ENCODE measurements around the gene ZAP70. TPM values are rescaled to one million over a fixed set of nuclear protein-coding genes. Genes with fewer than 3 reads are reported as not detected.
A peak's percentile ranks its signal among the peaks of the same experiment; 100 is the strongest.

Gene ZAP70
- total RNA-seq, 4 donors from 2014 or later, result 0.46 to 2.2 (median 1.5) TPM

- WGBS, 2 donors (ENCODE audit: low coverage in 1 of 2), result 100% methylated on average over 5 to 6 of the region's 9 CpGs
- no peak overlapping the region for H3K4me3 ChIP-seq
- H3K27me3 ChIP-seq, result no peaks in the 10 kb centered on the region
- TF ChIP-seq POLR2AphosphoS5 (IDR thresholded peaks at IDR 0.05) (no peak), POLR2A (IDR thresholded peaks at IDR 0.05) (no peak), CTCF (IDR thresholded peaks at IDR 0.05) (no peak), EP300 (IDR thresholded peaks at IDR 0.05) (no peak)
- H3K9me3 ChIP-seq, result no peaks in the 10 kb centered on the region
- no peaks in the 10 kb centered on the region for H3K36me3 ChIP-seq
- ATAC-seq, result no peak
- H3K27ac ChIP-seq, result no peak overlapping the region
- no peaks in the 10 kb centered on the region for H3K4me1 ChIP-seq
Observed at GRCh38 chr2:97738179-97739019, 25.0 kb downstream of the ZAP70 start.

- Histone ChIP-seq H3K36me3 (peaks cover 0 to 4% of the 10 kb centered on the region in 2 donors), H3K4me3 (no peak overlapping the region), H3K27me3 (no peaks in the 10 kb centered on the region), H3K9me3 (no peaks in the 10 kb centered on the region), H3K27ac (no peak overlapping the region), H3K4me1 (no peaks in the 10 kb centered on the region)
- 93 to 100% methylated on average over 1 to 3 of the region's 23 CpGs for WGBS, 2 donors (ENCODE audit: low coverage in 1 of 2)
- ATAC-seq, result no peak
- TF ChIP-seq POLR2AphosphoS5 (IDR thresholded peaks at IDR 0.05) (no peak), EP300 (IDR thresholded peaks at IDR 0.05) (no peak), POLR2A (IDR thresholded peaks at IDR 0.05) (no peak), CTCF (IDR thresholded peaks at IDR 0.05) (no peak)
Observed at GRCh38 chr2:97739020-97739892, 25.9 kb downstream of the ZAP70 start.

- ATAC-seq, result no peak
- TF ChIP-seq CTCF (IDR thresholded peaks at IDR 0.05), result no peak
- no peak overlapping the region for H3K27ac ChIP-seq
- peaks cover 0 to 6% of the 10 kb centered on the region in 2 donors for H3K36me3 ChIP-seq
- H3K4me3 ChIP-seq, result no peak overlapping the region
- no peaks in the 10 kb centered on the region for H3K9me3 ChIP-seq
- no peaks in the 10 kb centered on the region for H3K4me1 ChIP-seq
- WGBS, 2 donors (ENCODE audit: low coverage in 1 of 2), result 84% methylated on average over 4 of the region's 5 CpGs; no CpG with 5 or more reads in 1 of the 2 donors
- H3K27me3 ChIP-seq, result no peaks in the 10 kb centered on the region
Observed at GRCh38 chr2:97739893-97740245, 26.5 kb downstream of the ZAP70 start.

GRCh38 chr2:97740590-97741182 lies 27.3 kb downstream of the ZAP70 start:
- no peaks in the 10 kb centered on the region for H3K4me1 ChIP-seq
- no peak overlapping the region for H3K27ac ChIP-seq
- ATAC-seq, result no peak
- H3K4me3 ChIP-seq, result no peak overlapping the region
- no peaks in the 10 kb centered on the region for H3K27me3 ChIP-seq
- TF ChIP-seq CTCF (IDR thresholded peaks at IDR 0.05) (peak in 3 of 4 experiments; percentile 42 to 71 (median 57)), EP300 (IDR thresholded peaks at IDR 0.05) (no peak), POLR2AphosphoS5 (IDR thresholded peaks at IDR 0.05) (no peak), POLR2A (IDR thresholded peaks at IDR 0.05) (no peak)
- 19 to 22% methylated on average over 6 to 8 of the region's 19 CpGs for WGBS, 2 donors (ENCODE audit: low coverage in 1 of 2)
- no peaks in the 10 kb centered on the region for H3K9me3 ChIP-seq
- peaks cover 0 to 6% of the 10 kb centered on the region in 2 donors for H3K36me3 ChIP-seq

Measured in gastroesophageal sphincter (tissue), 4 donors.